CD4-positive, alpha-beta T cell treated with Interleukin-21 for 1 hour (primary cell): ENCODE results near the gene IHH.
A peak's percentile ranks its signal among the peaks of the same experiment; 100 is the strongest.

Experiments used
- DNase-seq: peaks from one replicate; pipeline ENCODE4 v3.0.0-alpha.2; 2020

The IHH gene

DNA sequence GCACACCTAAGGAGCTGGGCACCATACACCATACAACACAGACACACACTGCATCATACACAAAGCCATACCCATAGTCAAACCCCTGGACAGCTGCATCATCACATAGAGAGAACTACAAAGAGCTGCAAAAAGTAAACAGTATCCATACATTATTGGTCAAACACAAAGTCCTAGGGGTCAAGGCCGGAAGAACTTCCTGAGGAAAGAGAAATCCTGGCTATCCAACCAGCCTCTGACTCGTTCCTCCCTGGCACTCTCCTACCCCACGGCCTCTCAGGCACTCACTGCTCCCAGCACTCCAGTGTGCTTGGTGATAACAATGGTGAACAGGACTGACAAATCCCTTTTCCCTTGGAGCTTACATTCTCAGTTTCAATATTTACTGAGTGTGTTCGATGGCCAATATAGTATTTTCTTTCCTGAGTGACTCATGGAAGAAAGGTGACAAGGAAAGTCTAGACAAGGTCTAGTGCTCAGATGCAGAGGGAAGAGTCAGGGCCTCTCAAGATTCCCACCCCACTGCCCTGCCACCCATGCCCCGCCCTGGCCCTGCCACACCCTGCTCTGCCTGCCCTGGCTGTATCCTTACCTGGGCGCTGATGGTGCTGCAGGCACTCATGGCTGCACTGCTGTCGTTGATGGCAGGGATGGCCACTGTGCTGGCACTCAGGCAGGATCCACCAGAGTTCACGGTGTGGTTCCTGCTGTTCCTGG lies 22.8 kb downstream of the IHH start:
- DNase-seq, result no peak

GRCh38 chr2:219035942-219036341 lies 24.8 kb downstream of the IHH start:
- no peak for DNase-seq

DNA sequence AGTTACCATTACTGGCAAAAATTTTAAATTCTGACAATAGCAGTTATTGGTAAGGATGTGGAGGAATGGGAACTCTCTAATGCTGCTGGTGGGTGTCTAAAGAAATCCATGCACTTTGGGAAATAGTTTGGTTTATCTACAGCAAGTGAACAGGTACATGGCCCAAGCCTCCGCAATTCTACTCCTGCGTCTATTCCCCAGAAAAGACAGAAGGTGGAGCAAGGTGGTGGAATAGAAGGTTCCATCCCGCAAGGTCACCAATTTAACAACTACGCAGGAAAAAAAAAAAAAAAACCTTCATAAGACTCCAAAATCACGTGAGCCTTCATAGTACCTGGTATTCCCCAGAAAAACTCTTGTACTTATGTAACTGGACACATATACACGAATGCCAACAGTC lies 25.9 kb downstream of the IHH start:
- DNase-seq, result no peak

GRCh38 chr2:219032051-219032745 lies 28.5 kb downstream of the IHH start:
- no peak for DNase-seq

DNA sequence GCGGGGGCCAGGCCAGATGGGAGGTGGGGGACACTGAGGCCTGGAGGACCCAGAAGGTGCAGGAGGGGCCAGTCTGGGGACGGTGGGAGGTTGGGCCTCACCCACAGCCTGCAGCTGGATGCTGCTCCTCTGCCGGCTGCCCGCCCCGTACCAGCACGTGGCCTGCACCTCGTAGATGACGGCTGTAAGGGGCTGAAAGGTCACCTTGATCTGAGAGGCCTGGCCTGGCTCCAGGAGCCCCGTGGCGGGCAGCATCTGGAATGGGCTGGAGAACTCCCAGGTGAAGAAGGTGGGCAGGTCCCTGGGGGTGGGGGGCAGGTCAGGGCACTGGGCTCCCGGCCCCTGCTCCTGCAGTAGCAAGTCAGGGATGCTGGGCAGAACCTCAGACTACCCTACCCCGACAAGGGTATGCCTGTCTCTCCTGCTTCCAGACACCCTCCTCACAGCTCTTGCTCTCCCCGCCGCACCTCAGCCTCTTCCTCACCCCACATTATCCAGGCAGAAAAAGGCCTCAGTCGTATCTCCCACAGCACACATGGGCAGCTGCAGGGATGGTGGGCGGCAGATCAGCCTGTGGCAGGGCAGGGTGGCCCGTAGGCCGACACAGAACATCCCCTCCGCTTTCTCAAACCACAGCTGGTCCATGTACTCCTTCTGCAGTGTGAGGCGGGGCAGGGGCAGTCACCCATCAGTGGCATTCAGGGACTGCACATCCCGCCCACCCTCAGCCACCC lies 29.5 kb downstream of the IHH start:
- no peak for DNase-seq

DNA sequence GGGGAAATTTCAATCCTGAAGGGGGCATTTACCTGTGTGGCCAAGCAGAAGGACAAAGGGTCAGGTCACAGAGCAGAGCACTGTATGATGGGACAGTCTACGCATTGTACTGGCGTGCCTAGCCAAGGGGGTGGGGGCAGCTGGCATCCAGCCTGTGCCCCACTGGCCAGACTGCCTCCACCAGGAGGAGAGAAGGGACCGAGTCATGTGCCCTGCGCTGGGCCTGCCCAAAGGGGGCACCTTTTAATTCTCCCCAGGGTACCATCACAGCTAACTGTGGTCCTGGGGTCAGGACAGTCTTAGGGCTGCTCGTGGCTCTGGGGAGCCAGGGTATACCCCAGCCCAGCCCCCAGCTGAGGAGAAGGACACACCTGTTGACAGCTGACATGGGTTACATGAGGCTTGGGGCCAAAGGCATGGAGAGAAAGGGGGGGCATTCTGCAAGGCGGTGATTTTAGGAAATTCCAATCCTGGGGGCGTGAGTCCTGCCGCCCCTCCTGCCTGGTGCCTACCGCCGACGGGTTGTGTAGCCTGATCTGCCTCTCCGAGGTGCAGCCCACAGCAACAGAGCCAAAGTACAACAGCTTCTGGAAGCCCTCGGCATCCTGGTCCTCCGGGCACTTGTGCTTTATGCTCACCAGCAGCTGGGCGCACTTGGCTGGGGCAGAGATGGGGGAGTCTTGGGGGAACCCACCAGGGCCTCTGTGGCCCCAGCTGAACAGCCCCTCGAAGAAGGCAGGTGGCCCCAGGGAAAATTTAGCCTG lies 30.4 kb downstream of the IHH start:
- no peak for DNase-seq

GRCh38 chr2:219029829-219030165 lies 30.9 kb downstream of the IHH start:
- DNase-seq, result peak; percentile 73

- no peak for DNase-seq
These were observed 31.5 kb downstream of the IHH start for GRCh38 chr2:219028996-219029828.

DNA sequence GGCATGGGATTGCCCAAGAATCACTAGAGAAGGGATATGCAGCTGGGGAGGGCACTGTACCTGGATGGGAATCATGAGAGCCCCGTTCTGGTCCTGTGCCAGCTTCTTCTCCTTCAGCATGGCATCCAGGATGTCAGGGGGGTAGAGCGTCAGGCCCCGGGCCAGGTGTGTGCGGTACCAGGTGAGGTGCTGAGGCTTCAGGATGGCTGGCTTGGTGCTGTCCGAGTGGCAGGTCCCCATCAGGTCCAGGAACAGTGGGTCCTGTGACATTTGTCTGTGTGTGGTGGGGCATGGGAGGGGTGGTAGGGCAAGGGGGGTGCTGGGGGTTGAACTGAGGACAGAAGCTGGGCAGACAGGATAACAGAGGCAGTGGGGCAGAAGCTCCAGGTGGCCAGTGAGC lies 32.6 kb downstream of the IHH start:
- no peak for DNase-seq

- DNase-seq, result no peak
These were observed 33.1 kb downstream of the IHH start for GRCh38 chr2:219027511-219028055.

- no peak for DNase-seq
These were observed 33.8 kb downstream of the IHH start for GRCh38 chr2:219026946-219027345.

GRCh38 chr2:219025637-219026585 lies 34.8 kb downstream of the IHH start:
- DNase-seq, result no peak

DNA sequence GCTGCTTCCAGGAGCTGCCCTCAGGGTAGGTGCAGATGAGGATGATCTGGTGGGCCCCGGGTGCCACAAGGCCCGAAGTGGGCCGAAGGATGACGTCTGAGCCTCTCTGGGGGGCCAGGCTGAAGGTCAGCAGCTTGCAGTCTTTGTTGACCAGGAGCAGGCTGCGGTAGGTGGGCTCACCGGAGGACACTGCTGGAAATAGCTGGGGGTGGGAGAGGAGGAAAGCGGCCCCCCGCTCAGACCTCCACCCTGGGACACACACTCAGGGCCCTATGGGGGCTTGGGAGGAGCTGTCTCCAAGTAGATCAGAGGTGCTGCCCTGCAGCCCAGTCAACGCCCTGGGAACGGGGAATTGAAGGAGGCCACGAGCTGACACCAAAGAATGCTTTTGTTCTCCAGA lies 36.7 kb downstream of the IHH start:
- DNase-seq, result no peak

- DNase-seq, result no peak
These were observed 37.6 kb downstream of the IHH start for GRCh38 chr2:219023045-219023605.

GRCh38 chr2:219022616-219023015 lies 38.1 kb downstream of the IHH start:
- no peak for DNase-seq

- DNase-seq, result no peak
These were observed 38.7 kb downstream of the IHH start for GRCh38 chr2:219022041-219022440.

DNA sequence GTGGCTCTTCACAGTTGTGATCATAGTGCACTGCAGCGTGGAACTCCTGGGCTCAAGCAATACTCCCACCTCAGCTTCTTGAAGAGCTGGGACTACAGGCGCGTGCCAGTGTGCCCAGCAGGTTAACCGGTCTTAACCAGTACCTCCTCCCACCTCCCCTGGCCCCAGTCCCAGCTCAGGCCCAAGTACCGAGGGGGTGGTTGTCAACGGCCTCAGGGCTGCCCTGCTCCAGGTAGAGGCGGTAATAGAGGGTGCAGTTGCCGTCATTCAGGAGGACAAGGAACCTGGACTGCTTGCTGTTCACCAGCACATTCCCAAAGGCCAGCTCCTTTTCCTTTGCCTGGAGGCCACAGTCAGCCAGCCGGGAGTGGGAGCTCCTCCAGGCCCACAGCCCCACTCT lies 39.1 kb downstream of the IHH start:
- DNase-seq, result no peak

DNA sequence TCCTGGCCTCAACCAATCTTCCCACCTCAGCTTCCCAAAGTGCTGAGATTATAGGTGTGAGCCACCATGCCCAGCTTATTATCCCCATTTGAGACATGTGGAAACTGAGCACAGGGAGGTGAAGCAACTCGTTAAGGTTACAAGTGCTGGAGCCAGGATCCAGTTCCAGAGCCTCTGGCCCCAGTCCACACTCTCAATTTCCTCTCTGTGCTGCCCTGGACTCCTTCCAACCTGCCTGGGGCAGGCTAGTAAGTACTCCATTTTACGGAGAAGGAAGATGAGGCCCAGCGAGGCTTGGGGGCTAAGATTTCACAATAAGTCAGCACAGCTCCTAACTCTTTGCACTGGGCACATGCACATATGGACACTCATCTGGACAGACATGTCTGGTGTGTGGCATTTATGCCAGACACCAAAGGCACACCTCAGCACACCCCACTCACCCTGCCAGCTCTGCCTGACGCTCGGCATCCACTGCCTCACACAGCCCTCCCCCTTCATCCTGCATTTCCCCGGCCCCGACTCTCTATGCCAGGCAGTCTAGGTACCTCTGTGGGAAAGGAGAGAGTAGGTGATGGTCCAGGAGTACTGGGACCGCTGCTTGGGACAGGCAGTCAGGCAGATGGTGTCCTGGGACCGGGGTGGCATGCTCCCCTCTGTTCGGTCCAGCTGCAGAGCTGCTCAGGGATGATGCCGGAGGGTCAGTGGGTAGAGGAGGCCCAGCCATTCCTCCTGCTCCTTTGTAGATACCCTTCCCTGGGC lies 39.9 kb downstream of the IHH start:
- no peak for DNase-seq

- no peak for DNase-seq
These were observed 41.3 kb downstream of the IHH start for GRCh38 chr2:219019436-219019835.

GRCh38 chr2:219018726-219019125 lies 42.0 kb downstream of the IHH start:
- no peak for DNase-seq
